T47D (cell line): Measurements from ENCODE around the gene SET.

ENCODE experiments used
- DNase-seq, 2 experiments: peaks; one replicate each; pipeline versions ENCODE4 v3.0.0 to v3.0.0-alpha.2; 2011 to 2012; ENCODE audit warnings: low read depth in 1 of 2, low spot score in 1 of 2
- JUND ChIP-seq: IDR thresholded peaks from 2 replicates; pipeline ENCODE4 v1.6.1; 2012; ENCODE audit warnings: low read depth
- in situ Hi-C: cut with HindIII; loops from 2 replicates; pipeline ENCODE4 v1.10.0; 2016; ENCODE audit warnings: low sequenced_read_pairs, low pct_unique_long_range_greater_than_20kb

The SET gene

GRCh38 chr9:128707446-128707845 is 18.4 kb downstream of the SET start:
- DNase-seq: no peak
- TF ChIP-seq JUND: no peak
- in situ Hi-C loops: no loop called here

DNA sequence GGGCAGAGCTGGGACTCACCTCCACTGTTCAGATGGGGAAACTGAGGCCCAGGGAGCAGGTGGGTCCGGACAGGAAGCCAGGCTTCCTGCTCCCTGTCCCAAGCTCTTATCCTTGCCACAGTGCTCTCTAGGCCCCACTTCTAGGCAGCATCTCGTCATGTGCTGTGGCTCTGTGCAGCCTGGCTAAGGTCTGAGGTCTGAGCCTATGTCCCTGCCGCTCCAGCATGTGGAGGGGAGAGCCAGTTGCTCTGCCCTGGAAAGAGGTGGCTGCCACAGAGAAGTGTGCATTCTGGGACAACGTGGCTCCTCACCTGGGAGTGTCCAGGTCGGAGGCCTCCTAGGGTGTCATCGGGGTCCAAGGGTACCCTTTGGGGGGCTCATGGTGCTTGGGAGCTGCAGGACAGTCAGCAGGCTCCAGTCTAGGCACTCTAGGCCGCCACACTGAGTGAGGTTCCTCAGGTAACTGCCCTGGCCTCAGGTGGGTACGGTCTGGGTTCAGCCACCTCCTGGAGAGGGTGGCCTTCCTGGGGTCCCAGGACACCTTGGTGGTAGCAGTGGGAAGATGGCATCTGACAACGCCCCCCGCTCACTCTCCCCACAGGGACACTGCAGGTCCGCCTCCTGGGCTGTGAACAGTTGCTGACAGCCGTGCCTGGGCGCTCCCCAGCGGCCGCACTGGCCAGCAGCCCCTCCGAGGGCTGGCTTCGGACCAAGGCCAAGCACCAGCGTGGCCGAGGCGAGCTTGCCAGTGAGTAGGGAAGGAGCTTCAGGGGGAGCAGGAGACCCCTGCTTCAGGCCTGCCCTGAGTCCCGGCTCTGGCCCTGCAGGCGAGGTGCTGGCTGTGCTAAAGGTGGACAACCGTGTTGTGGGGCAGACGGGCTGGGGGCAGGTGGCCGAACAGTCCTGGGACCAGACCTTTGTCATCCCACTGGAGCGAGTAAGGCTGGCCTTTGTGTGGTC is 23.7 kb downstream of the SET start:
- in situ Hi-C loops: no loop called here
- TF ChIP-seq JUND: no peak
- no peak for DNase-seq

DNA sequence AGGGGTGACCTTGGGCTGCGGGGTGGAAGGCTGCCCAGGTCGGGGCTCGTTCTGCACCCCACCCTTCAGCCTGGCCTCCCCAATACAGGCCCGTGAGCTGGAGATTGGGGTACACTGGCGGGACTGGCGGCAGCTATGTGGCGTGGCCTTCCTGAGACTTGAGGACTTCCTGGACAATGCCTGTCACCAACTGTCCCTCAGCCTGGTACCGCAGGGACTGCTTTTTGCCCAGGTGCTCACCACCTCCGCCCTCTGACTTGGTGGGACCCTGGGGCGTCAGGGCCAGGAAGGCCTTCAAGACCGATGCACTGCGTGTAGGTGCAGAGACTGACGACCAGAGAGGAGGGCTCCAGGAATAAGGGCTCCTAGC is 24.4 kb downstream of the SET start:
- TF ChIP-seq JUND: no peak
- no peak for DNase-seq
- in situ Hi-C loops: no loop called here

DNA sequence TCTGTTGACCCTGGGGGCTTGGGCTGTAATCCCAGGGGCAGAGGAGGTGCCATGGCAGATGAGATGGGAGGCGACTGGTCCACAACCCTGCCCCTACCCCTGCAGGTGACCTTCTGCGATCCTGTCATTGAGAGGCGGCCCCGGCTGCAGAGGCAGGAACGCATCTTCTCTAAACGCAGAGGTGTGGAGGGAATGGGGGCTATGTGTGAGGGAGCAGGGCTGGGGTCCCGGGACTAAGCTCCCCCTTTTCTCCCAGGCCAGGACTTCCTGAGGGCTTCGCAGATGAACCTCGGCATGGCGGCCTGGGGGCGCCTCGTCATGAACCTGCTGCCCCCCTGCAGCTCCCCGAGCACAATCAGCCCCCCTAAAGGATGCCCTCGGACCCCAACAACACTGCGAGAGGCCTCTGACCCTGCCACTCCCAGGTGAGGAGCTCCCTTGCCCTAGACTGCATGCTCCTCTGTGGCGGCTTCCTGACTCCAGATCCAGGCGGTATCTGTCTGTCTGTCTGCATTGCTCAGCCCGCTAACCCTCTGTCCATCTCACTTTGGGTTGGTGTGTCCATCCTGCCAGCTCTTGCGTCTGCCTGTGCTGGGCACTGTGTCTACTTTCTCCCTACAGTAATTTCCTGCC is 25.0 kb downstream of the SET start:
- TF ChIP-seq JUND: no peak
- no peak for DNase-seq
- in situ Hi-C loops: no loop called here

DNA sequence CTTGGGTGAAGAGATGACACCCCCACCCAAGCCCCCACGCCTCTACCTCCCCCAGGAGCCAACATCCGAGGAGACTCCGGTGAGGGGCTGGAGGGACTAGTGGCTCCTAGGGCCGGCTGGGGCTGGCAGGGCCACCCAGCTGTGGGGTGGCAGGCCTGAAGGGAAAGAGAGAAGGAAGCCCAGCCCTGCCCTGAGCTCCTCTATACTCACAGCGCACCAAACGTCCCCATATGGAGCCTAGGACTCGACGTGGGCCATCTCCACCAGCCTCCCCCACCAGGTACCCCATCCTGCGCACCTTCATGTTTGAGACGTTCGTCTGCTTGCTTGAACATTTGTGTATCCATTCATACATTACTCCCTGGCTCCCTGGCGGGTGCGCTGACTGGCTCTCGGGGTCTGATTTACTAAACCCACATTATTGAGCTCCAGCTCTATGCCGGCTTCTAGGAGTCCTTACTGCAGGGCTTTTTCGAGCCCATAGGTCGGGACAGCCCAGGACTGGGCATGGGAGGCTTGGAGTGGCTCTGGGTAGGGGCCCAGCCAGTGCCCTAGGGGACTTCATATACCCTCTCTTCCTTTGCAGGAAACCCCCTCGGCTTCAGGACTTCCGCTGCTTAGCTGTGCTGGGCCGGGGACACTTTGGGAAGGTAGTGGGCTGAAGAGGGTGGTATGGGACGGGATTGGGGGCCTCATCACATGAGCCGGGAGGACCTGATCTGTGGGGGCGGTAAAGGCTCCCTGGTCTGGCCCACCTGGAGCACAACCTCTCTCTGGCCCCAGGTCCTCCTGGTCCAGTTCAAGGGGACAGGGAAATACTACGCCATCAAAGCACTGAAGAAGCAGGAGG is 25.8 kb downstream of the SET start:
- no peak for DNase-seq
- no peak for TF ChIP-seq JUND
- in situ Hi-C loops: no loop called here

DNA sequence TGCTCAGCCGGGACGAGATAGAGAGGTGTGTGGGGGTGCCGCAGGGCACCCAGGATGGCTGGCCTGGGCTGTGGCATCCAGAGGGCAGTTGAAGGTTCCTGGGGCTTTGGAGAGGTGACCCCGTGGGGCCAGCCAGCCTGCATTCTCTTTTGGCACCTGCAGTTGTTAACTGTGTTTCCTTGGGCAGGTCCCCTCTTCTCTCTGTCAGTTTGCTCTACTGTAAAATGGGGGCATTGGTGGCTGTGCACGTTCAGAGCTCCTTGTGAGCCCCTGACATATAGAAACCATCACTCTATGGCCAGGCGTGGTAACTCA is 26.4 kb downstream of the SET start:
- no peak for TF ChIP-seq JUND
- in situ Hi-C loops: no loop called here
- no peak for DNase-seq

DNA sequence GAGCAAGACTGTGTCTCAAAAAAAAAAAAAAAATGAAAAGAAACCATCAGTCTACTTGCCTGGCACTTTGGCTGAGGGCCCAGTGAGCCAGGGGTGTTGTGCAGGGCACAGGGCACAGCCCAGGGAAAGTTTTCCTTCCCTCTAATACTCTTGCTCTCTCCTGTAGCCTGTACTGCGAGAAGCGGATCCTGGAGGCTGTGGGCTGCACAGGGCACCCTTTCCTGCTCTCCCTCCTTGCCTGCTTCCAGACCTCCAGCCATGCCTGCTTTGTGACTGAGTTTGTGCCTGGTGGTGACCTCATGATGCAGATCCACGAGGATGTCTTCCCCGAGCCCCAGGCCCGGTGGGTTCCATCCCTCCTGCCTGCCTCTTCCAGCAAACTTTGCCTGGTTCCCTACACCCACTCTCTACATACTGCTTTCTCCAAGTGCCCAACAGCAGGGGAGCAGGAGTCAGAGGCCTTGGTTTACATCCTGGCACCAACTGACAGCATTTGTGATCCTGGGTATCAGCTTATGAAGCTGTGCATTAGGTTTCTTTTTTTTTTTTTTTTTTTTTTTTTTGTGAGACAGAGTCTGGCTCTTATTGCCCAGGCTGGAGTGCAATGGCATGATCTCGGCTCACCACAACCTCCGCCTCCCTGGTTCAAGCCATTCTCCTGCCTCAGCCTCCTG is 27.7 kb downstream of the SET start:
- no peak for DNase-seq
- no peak for TF ChIP-seq JUND
- in situ Hi-C loops: no loop called here

- in situ Hi-C loops: no loop called here
- DNase-seq: no peak
- no peak for TF ChIP-seq JUND
These were observed 29.0 kb downstream of the SET start for GRCh38 chr9:128718047-128718446.

DNA sequence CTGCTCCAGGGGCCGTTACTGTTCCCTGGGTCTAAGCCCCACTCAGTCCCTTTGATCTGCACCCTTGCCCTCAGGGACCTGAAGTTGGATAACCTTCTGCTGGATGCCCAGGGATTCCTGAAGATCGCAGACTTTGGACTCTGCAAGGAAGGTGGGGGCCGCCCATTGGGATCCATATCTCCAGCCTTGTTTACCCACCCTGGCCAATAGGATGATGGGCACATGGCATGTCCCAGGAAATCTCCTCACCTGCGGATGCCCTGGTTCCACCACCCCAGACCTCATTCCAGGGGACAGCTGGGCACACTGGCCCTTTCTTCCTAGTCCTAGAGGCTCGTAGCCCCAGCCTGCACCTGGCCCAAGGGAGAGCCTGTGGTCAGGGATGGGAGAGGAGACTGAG is 29.5 kb downstream of the SET start:
- no peak for TF ChIP-seq JUND
- in situ Hi-C loops: no loop called here
- no peak for DNase-seq

GRCh38 chr9:128719919-128720605 is 31.0 kb downstream of the SET start:
- in situ Hi-C loops: no loop called here
- no peak for DNase-seq
- no peak for TF ChIP-seq JUND

DNA sequence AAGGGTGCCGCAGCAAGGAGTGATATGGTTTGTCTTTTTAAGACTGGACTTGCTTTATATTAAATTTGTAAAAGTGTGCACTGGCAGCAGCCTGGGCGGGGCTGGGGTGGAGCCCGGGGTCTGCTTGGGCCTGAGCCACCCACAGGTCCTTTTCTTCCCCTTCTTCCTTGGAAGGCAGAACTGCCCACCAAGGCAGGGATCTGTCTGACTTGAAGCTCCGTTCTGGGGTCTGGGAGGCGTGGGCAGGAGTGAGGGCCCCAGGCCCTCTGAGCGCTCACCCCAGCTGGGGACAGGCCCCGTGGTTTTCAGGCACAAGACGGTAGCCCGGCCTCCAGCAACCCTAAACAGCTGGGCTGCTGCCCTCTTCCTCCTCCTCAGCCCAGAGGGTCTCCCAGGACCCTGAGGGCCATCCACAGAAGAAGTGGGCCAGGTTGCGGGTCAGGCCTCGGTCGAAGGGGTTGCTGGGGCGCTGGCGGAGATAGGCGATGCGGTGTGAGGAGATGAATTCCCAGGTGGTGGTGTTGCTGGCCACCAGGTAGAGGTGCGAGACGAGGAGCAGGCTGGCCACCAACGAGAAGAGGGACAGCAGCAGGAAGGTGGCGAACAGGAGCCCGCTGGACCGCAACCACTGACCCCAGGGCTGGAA is 31.9 kb downstream of the SET start:
- DNase-seq: no peak
- no peak for TF ChIP-seq JUND
- in situ Hi-C loops: no loop called here
